K562 (cell line): ENCODE data around the gene KCTD16. TPM values are rescaled to one million over a fixed set of nuclear protein-coding genes. Genes with fewer than 3 reads are reported as not detected.

Source experiments
- ATAC-seq: fragments of 200-7000 bp; cut with Tn5 transposase; 3 replicates; pipeline ENCODE4 v1.9.1; 2020; ENCODE audit warnings: moderate library complexity
- BruUV-seq: library from RNA; stranded (reverse); fragments of 400-500 nt; replicated peaks from 2 replicates; lab custom pipeline; 2021; lab: Mats Ljungman, UMichigan
- CTCF ChIA-PET: fragments of 300-600 bp; formaldehyde crosslinking; extraction: SDS; loops from one replicate; lab custom pipeline; 2021; ENCODE audit warnings: low intra/inter-chr PET ratio; lab: Yijun Ruan, JAX
- POLR2A ChIA-PET: fragments of 300-600, 350-650 bp; sonication (Branson Sonifier 250); formaldehyde crosslinking; extraction: SDS; loops from one replicate; lab custom pipeline; 2021; ENCODE audit warnings: antibody characterized with exemption, inconsistent platforms; lab: Yijun Ruan, JAX
- DNase-seq, 4 experiments: peaks; one replicate each; pipeline versions ENCODE4 v3.0.0 to v3.0.0-alpha.2; 2011 to 2018; ENCODE audit warnings: low spot score in 3 of 4, mixed read lengths in 3 of 4; ENCODE audit errors: extremely low read depth in 1 of 4
- FAIRE-seq: peaks from 2 replicates; lab custom pipeline; 2011; peaks lifted over from hg19 to GRCh38; lab: Jason Lieb, UNC
- H2AFZ ChIP-seq: 2 replicates; pipeline ENCODE4 v1.6.0; 2011; ENCODE audit warnings: low read depth, low read length, control low read depth, inconsistent platforms
- H3K27ac ChIP-seq: fragments of 200-600 bp; 3 replicates; pipeline ENCODE4 v1.8.0; 2011; ENCODE audit warnings: low read depth, mild to moderate bottlenecking, control low read depth, inconsistent platforms, low read length, moderate library complexity, mixed read lengths; ENCODE audit errors: extremely low read depth
- H3K27me3 ChIP-seq, 2 experiments: fragments of 300-600 bp in 1 of 2; 2 replicates in 1 of 2; 3 replicates in 1 of 2; pipeline versions ENCODE4 v1.6.0 to v1.8.0; 2011; ENCODE audit warnings: inconsistent platforms in 2 of 2, low read length in 2 of 2, mild to moderate bottlenecking in 1 of 2, mixed read lengths in 1 of 2, moderate library complexity in 1 of 2; ENCODE audit not compliant: control insufficient read depth in 2 of 2, insufficient read depth in 2 of 2
- H3K36me3 ChIP-seq: fragments of 300-600 bp; 3 replicates; pipeline ENCODE4 v1.8.0; 2011; ENCODE audit warnings: mild to moderate bottlenecking, low read length, inconsistent platforms; ENCODE audit not compliant: control insufficient read depth, insufficient read depth
- H3K4me1 ChIP-seq, 2 experiments: fragments of 200-600 bp in 1 of 2; replicated peaks in 1 of 2; 2 replicates in 1 of 2; 3 replicates in 1 of 2; pipeline versions ENCODE4 v1.5.1 to v1.8.0; 2011; ENCODE audit warnings: inconsistent platforms in 2 of 2, low read length in 2 of 2, mild to moderate bottlenecking in 1 of 2, mixed read lengths in 1 of 2, moderate library complexity in 1 of 2; ENCODE audit not compliant: control insufficient read depth in 2 of 2, insufficient read depth in 2 of 2
- H3K4me2 ChIP-seq: 2 replicates; pipeline ENCODE4 v1.6.1; 2011; ENCODE audit warnings: low read length, control low read depth, inconsistent platforms, mixed read lengths; ENCODE audit not compliant: insufficient read depth
- H3K4me3 ChIP-seq: fragments of 200-600 bp; sonication (generic), shearing (Covaris generic); 2 replicates; pipeline ENCODE4 v1.5.1; 2016; ENCODE audit warnings: control low read depth, inconsistent platforms
- H3K79me2 ChIP-seq: fragments of 200-600 bp; 3 replicates; pipeline ENCODE4 v1.8.0; 2011; ENCODE audit warnings: low read length, inconsistent platforms; ENCODE audit not compliant: control insufficient read depth, insufficient read depth
- H3K9ac ChIP-seq, 2 experiments: 2 replicates each; pipeline versions ENCODE4 v1.6.0 to v1.6.1; 2011; ENCODE audit warnings: low read depth in 2 of 2, low read length in 2 of 2, control low read depth in 1 of 2, inconsistent platforms in 1 of 2, mild to moderate bottlenecking in 1 of 2, mixed read lengths in 1 of 2; ENCODE audit not compliant: insufficient read depth in 1 of 2
- H3K9me1 ChIP-seq: one replicate; pipeline ENCODE4 v1.6.0; 2011; ENCODE audit warnings: inconsistent platforms, mild to moderate bottlenecking, low read length, moderate library complexity; ENCODE audit not compliant: control insufficient read depth, insufficient read depth
- H3K9me3 ChIP-seq: replicated peaks from 2 replicates; pipeline ENCODE4 v1.5.1; 2011; ENCODE audit warnings: low read depth, low read length, inconsistent platforms; ENCODE audit not compliant: control insufficient read depth, insufficient read depth
- H4K20me1 ChIP-seq: replicated peaks from 2 replicates; pipeline ENCODE4 v1.6.1; 2011; ENCODE audit warnings: low read length, inconsistent platforms, mixed read lengths; ENCODE audit not compliant: control insufficient read depth, insufficient read depth
- BRD4 ChIP-seq: fragments of 200-600 bp; sonication (generic); IDR thresholded peaks from 2 replicates; pipeline ENCODE4 v1.6.1; 2017; ENCODE audit warnings: inconsistent platforms
- CHAMP1 ChIP-seq: fragments of 450-650 bp; IDR thresholded peaks from 2 replicates; pipeline ENCODE4 v1.6.1; 2016; ENCODE audit warnings: mild to moderate bottlenecking
- HDAC1 ChIP-seq, 2 experiments: fragments of 450-650 bp; IDR thresholded peaks; 2 replicates each; pipeline ENCODE4 v1.6.1; 2016 to 2017; ENCODE audit warnings: inconsistent platforms in 1 of 2, mild to moderate bottlenecking in 1 of 2, moderate library complexity in 1 of 2
- IRF9 ChIP-seq: fragments of 450-650 bp; IDR thresholded peaks from 2 replicates; pipeline ENCODE4 v1.6.1; 2016; ENCODE audit warnings: missing biosample characterization, missing genetic modification characterization
- KLF16 ChIP-seq: IDR thresholded peaks from 2 replicates; pipeline ENCODE4 v1.6.1; 2016; ENCODE audit warnings: antibody characterized with exemption
- MBD1 ChIP-seq: fragments of 250-450 bp; sonication (Bioruptor Pico); IDR thresholded peaks from 2 replicates; pipeline ENCODE4 v1.8.0; 2022; ENCODE audit warnings: inconsistent platforms
- MTA3 ChIP-seq: fragments of 450-650 bp; formaldehyde crosslinking; IDR thresholded peaks from 2 replicates; pipeline ENCODE4 v1.6.1; 2017; ENCODE audit warnings: mild to moderate bottlenecking, borderline replicate concordance
- PRPF4 ChIP-seq: fragments of 200-400 bp; formaldehyde crosslinking; IDR thresholded peaks from one replicate; pipeline ENCODE4 v1.6.1; 2017; ENCODE audit warnings: low read length, low read depth, mild to moderate bottlenecking; ENCODE audit not compliant: insufficient read depth, poor library complexity, severe bottlenecking
- ZNF134 ChIP-seq: fragments of 250-450 bp; sonication (Bioruptor Pico); conservative IDR thresholded peaks from 2 replicates; pipeline ENCODE4 v1.4.0; 2020
- ZNF445 ChIP-seq: fragments of 250-450 bp; sonication (Bioruptor Pico); IDR thresholded peaks from 2 replicates; pipeline ENCODE4 v1.4.0; 2020; ENCODE audit warnings: low read depth, mild to moderate bottlenecking, moderate library complexity
- ZNF507 ChIP-seq: conservative IDR thresholded peaks from 2 replicates; pipeline ENCODE4 v1.6.1; 2017; ENCODE audit warnings: missing genetic modification characterization, missing compliant biosample characterization
- WGBS: fragments of 100-300 bp; shearing (Covaris generic); methylation state at CpG from one replicate; pipeline ENCODE4 v1.1.6; 2016; ENCODE audit warnings: low coverage, mixed read lengths; ENCODE audit not compliant: insufficient coverage; ENCODE audit errors: missing lambda C conversion rate; 5-methylcytosine and 5-hydroxymethylcytosine counted together
- in situ Hi-C: fragments of 300-500 bp; cut with MboI; formaldehyde crosslinking; loops from 4 replicates; pipeline ENCODE4 v1.15.0; 2018; ENCODE audit warnings: inconsistent platforms, mixed read lengths
- intact Hi-C: fragments of 100-400 bp; cut with micrococcal nuclease; formaldehyde crosslinking; loops from 2 replicates; pipeline ENCODE4 v1.14.2; 2022
- polyA plus RNA-seq, 8 experiments: library from polyadenylated mRNA; depleted of rRNA in 4 of 8; stranded (reverse) in 5 of 8; unstranded in 3 of 8; fragments of >200 nt; fragmentation: Nextera tagmentation in 2 of 8; fragmentation: Illumina TruSeq in 1 of 8; extraction: Ambion mirVana in 2 of 8; extraction: Trizol in 1 of 8; gene quantifications; 2 replicates each; pipeline versions ENCODE4 v1.2.1 to v1.2.3, GENCODE V29; 2011 to 2014; ENCODE audit warnings: inconsistent platforms in 1 of 8, missing spikeins in 1 of 8
- total RNA-seq, 7 experiments: library from RNA; depleted of rRNA in 6 of 7; stranded (reverse); fragments of >200 nt in 6 of 7; fragmentation: Illumina TruSeq in 2 of 7; extraction: Trizol in 2 of 7; gene quantifications; 2 replicates each; pipeline versions ENCODE4 v1.2.1 to v1.2.3, GENCODE V29; 2011 to 2021; ENCODE audit warnings: low replicate concordance in 1 of 7

KCTD16 gene
- total and polyA plus RNA-seq, 9 of the 15 experiments (the other 6 are each of a cell fraction or from before 2014, with no cell fraction given): 0.04 TPM; not detected in 8

- TF ChIP-seq CHAMP1 (no peak), MBD1 (no peak), BRD4 (no peak), MTA3 (no peak), ZNF507 (no peak)
Measured at GRCh38 chr5:144356489-144356888, 185.8 kb downstream of the KCTD16 start (continued).

- DNase-seq: no peak
- no peaks in the 10 kb centered on the region for H3K27me3 ChIP-seq
- H3K9ac ChIP-seq: no peak overlapping the region
- no peaks in the 10 kb centered on the region for H4K20me1 ChIP-seq
- no peaks in the 10 kb centered on the region for H3K4me1 ChIP-seq
- H3K27ac ChIP-seq: no peak overlapping the region
- WGBS: 0% methylated on average over 2 of the region's 2 CpGs
- no TSS peak for BruUV-seq
- no peaks in the 10 kb centered on the region; the same call in 1 of the 2 replicates for H3K9me3 ChIP-seq
- POLR2A ChIA-PET: no interaction called here
- no peak overlapping the region for H3K4me2 ChIP-seq
- H3K4me3 ChIP-seq: no peak overlapping the region
- H3K79me2 ChIP-seq: no peaks in the 10 kb centered on the region
- TF ChIP-seq IRF9 (tag) (no peak), ZNF134 (no peak), ZNF445 (CRISPR knock-in tag) (no peak), PRPF4 (no peak), KLF16 (no peak), HDAC1 (IDR thresholded peaks at IDR 0.05) (no peak)
- TF ChIP-seq, all 486 proteins: peak for 0
- in situ Hi-C loops: no loop called here
- Histone ChIP-seq H3K36me3 (no peaks in the 10 kb centered on the region), H3K9me1 (no peaks in the 10 kb centered on the region), H2AFZ (no peak overlapping the region)
- no peak for FAIRE-seq
- no peak for ATAC-seq
- CTCF ChIA-PET: no interaction called here
- intact Hi-C loops: no loop called here
Measured at GRCh38 chr5:144361406-144361805, 190.7 kb downstream of the KCTD16 start.
